ENCODE results near the gene CNN1.

Gene CNN1

GRCh38 chr19:11534538-11534937, 4.1 kb upstream of the CNN1 start:
- no peak for FAIRE-seq
- no peak for DNase-seq (ENCODE audit: low spot score)

- FAIRE-seq: no peak
- no peak for DNase-seq (ENCODE audit: low spot score)
Observed at GRCh38 chr19:11534948-11535347, 3.7 kb upstream of the CNN1 start.

- DNase-seq (ENCODE audit: low spot score): peak; percentile 89
- no peak for FAIRE-seq
Observed at GRCh38 chr19:11535792-11536595, 2.7 kb upstream of the CNN1 start.

- DNase-seq (ENCODE audit: low spot score): no peak
- no peak for FAIRE-seq
Observed at GRCh38 chr19:11539495-11540365, 1.1 kb downstream of the CNN1 start.

- no peak for FAIRE-seq
- DNase-seq (ENCODE audit: low spot score): no peak
Observed at GRCh38 chr19:11540645-11541044, 2.0 kb downstream of the CNN1 start.

- DNase-seq (ENCODE audit: low spot score): no peak
- no peak for FAIRE-seq
Observed at GRCh38 chr19:11541238-11541637, 2.6 kb downstream of the CNN1 start.

GRCh38 chr19:11547929-11548700, 9.5 kb downstream of the CNN1 start:
- DNase-seq (ENCODE audit: low spot score) (no peak), FAIRE-seq (no peak)

- DNase-seq (ENCODE audit: low spot score): no peak
- FAIRE-seq: no peak
Observed at GRCh38 chr19:11549386-11549953, 10.8 kb downstream of the CNN1 start.

GRCh38 chr19:11550265-11550664, 11.6 kb downstream of the CNN1 start:
- DNase-seq (ENCODE audit: low spot score): no peak
- no peak for FAIRE-seq

- no peak for FAIRE-seq
- no peak for DNase-seq (ENCODE audit: low spot score)
Observed at GRCh38 chr19:11551603-11552235, 13.1 kb downstream of the CNN1 start.

- no peak for FAIRE-seq
- DNase-seq (ENCODE audit: low spot score): no peak
Observed at GRCh38 chr19:11552666-11553372, 14.2 kb downstream of the CNN1 start.

- no peak for DNase-seq (ENCODE audit: low spot score)
- FAIRE-seq: no peak
Observed at GRCh38 chr19:11554160-11554559, 15.5 kb downstream of the CNN1 start.

- FAIRE-seq (no peak), DNase-seq (ENCODE audit: low spot score) (no peak)
Observed at GRCh38 chr19:11555246-11555645, 16.6 kb downstream of the CNN1 start.

GRCh38 chr19:11556634-11557420, 18.2 kb downstream of the CNN1 start:
- DNase-seq (ENCODE audit: low spot score) (no peak), FAIRE-seq (no peak)

- no peak for FAIRE-seq
Observed at GRCh38 chr19:11558881-11559828, 20.5 kb downstream of the CNN1 start, which contains the start of gene ELOF1. Gene ELOF1 (minus strand): TSS chr19:11559230. CDS start chr19:11554347, 4,883 bp downstream.

GRCh38 chr19:11560404-11561051, 21.9 kb downstream of the CNN1 start:
- FAIRE-seq: no peak
- DNase-seq (ENCODE audit: low spot score): peak; percentile 50

More at GRCh38 chr19:11558881-11559828, 20.5 kb downstream of the CNN1 start, which contains the start of gene ELOF1:
- DNase-seq (ENCODE audit: low spot score): peak; percentile 95

- FAIRE-seq (no peak), DNase-seq (ENCODE audit: low spot score) (no peak)
Observed at GRCh38 chr19:11563532-11563931, 24.9 kb downstream of the CNN1 start.

All from urothelium cell line (cell line).